T-helper 1 cell treated with Interleukin-12 subunit alpha and Interleukin-12 subunit beta and Interleukin-4 antibody, amounts not matched to agents 30 ng/mL and 1 ng/mL, for 36 hours (primary cell): ENCODE measurements around the gene PCDH9. TPM values are rescaled to one million over a fixed set of nuclear protein-coding genes. Genes with fewer than 3 reads are reported as not detected.

Source experiments
- intact Hi-C: fragments of 100-400 bp; cut with micrococcal nuclease; formaldehyde crosslinking; loops from one replicate; pipeline ENCODE4 v1.15.1; 2024
- total RNA-seq: library from RNA; stranded (reverse); gene quantifications from 2 replicates; pipeline ENCODE4 v1.2.3, GENCODE V29; 2022

PCDH9 gene
- total RNA-seq, 1 donor from 2014 or later, result 0.10 TPM

- intact Hi-C loops, result no loop called here
Observed at GRCh38 chr13:66537417-66537816, 692.7 kb downstream of the PCDH9 start.

GRCh38 chr13:66536746-66537145 lies 693.4 kb downstream of the PCDH9 start:
- intact Hi-C loops, result no loop called here

- intact Hi-C loops, result no loop called here
Observed at GRCh38 chr13:66534561-66534960, 695.6 kb downstream of the PCDH9 start.

- intact Hi-C loops, result no loop called here
Observed at GRCh38 chr13:66532845-66533244, 697.3 kb downstream of the PCDH9 start.

GRCh38 chr13:66532146-66532545 lies 698.0 kb downstream of the PCDH9 start:
- intact Hi-C loops, result no loop called here

- intact Hi-C loops, result no loop called here
Observed at GRCh38 chr13:66530686-66531085, 699.5 kb downstream of the PCDH9 start.

GRCh38 chr13:66530158-66530557 lies 700.0 kb downstream of the PCDH9 start:
- intact Hi-C loops, result no loop called here

- intact Hi-C loops, result no loop called here
Observed at GRCh38 chr13:66528944-66529576, 701.1 kb downstream of the PCDH9 start.

- intact Hi-C loops, result no loop called here
Observed at GRCh38 chr13:66528180-66528579, 702.0 kb downstream of the PCDH9 start.

GRCh38 chr13:66520511-66521355 lies 709.4 kb downstream of the PCDH9 start:
- intact Hi-C loops, result no loop called here

GRCh38 chr13:66519259-66519658 lies 710.9 kb downstream of the PCDH9 start:
- intact Hi-C loops, result no loop called here

GRCh38 chr13:66518068-66518467 lies 712.1 kb downstream of the PCDH9 start:
- intact Hi-C loops, result no loop called here

- intact Hi-C loops, result no loop called here
Observed at GRCh38 chr13:66513728-66514127, 716.4 kb downstream of the PCDH9 start.

- intact Hi-C loops, result no loop called here
Observed at GRCh38 chr13:66509175-66509574, 721.0 kb downstream of the PCDH9 start.

- intact Hi-C loops, result no loop called here
Observed at GRCh38 chr13:66508153-66508909, 721.8 kb downstream of the PCDH9 start.

- intact Hi-C loops, result no loop called here
Observed at GRCh38 chr13:66506979-66507378, 723.2 kb downstream of the PCDH9 start.

- intact Hi-C loops, result no loop called here
Observed at GRCh38 chr13:66506051-66506777, 723.9 kb downstream of the PCDH9 start.

GRCh38 chr13:66503890-66504289 lies 726.2 kb downstream of the PCDH9 start:
- intact Hi-C loops, result no loop called here

GRCh38 chr13:66501181-66501580 lies 729.0 kb downstream of the PCDH9 start:
- intact Hi-C loops, result no loop called here

- intact Hi-C loops, result no loop called here
Observed at GRCh38 chr13:66492479-66492878, 737.7 kb downstream of the PCDH9 start.

- intact Hi-C loops, result no loop called here
Observed at GRCh38 chr13:66491251-66491650, 738.9 kb downstream of the PCDH9 start.
